Measurements from ENCODE around the gene AXIN1. TPM values are rescaled to one million over a fixed set of nuclear protein-coding genes. Genes with fewer than 3 reads are reported as not detected.

AXIN1 gene
- total RNA-seq, 1 experiment from 2014 or later = 53.3 TPM

GRCh38 chr16:351804-352520 lies 561 bp downstream of the AXIN1 start:
- no peaks in the 10 kb centered on the region for H3K9me3 ChIP-seq (ENCODE audit: control insufficient read depth, insufficient read depth, low read depth, low read length)
- peak overlapping the region; percentile 83 for H3K27ac ChIP-seq (ENCODE audit: low read length)
- intact Hi-C loops (cut with micrococcal nuclease; ENCODE audit: unreplicated experiment) (no loop called here), in situ Hi-C loops (cut with HindIII; ENCODE audit: low pct_unique_long_range_greater_than_20kb, low sequenced_read_pairs) (no loop called here)
- DNase-seq (ENCODE audit: low read depth, low spot score) (no peak), ATAC-seq (peak; percentile 69)
- peaks cover 8% of the 10 kb centered on the region for H3K4me1 ChIP-seq (ENCODE audit: control insufficient read depth, insufficient read depth, low read length)
- TF ChIP-seq SIN3A (IDR thresholded peaks at IDR 0.05; ENCODE audit: borderline replicate concordance, insufficient read depth, low read depth, low read length) (no peak), CTCF (IDR thresholded peaks at IDR 0.05) (no peak), POLR2AphosphoS5 (IDR thresholded peaks at IDR 0.05; ENCODE audit: low read depth, low read length) (no peak), REST (IDR thresholded peaks at IDR 0.05; ENCODE audit: insufficient read depth in 1 of 2, low read depth in 2 of 2, low read length in 1 of 2) (no peak), TCF7L2 (IDR thresholded peaks at IDR 0.05; ENCODE audit: low read depth, low read length) (no peak)
- no peaks in the 10 kb centered on the region for H3K27me3 ChIP-seq (ENCODE audit: control insufficient read depth, insufficient read depth, low read length)
- peaks cover under 1% of the 10 kb centered on the region; the same call in 1 of the 2 replicates for H3K36me3 ChIP-seq (ENCODE audit: control insufficient read depth, insufficient read depth, low read length)
- CTCF ChIA-PET = interaction anchor here (0.6 to 1.0 kb wide), 4 partner anchors 36 to 255 kb away, joined by 4 to 5 read pairs (median 4); no protein-coding TSS in a partner anchor
- peak overlapping the region; percentile 71 to 82 for H3K4me3 ChIP-seq (ENCODE audit: low read depth in 2 of 2, low read length in 2 of 2)
- no TSS peak for BruUV-seq (replicated peaks)
- POLR2A ChIA-PET = interaction anchor here (0.6 to 0.7 kb wide), 2 partner anchors 96 to 124 kb away, joined by 9 to 19 read pairs; no protein-coding TSS in a partner anchor

- TF ChIP-seq CTCF (IDR thresholded peaks at IDR 0.05) (no peak), POLR2AphosphoS5 (IDR thresholded peaks at IDR 0.05; ENCODE audit: low read depth, low read length) (no peak), TCF7L2 (IDR thresholded peaks at IDR 0.05; ENCODE audit: low read depth, low read length) (no peak), SIN3A (IDR thresholded peaks at IDR 0.05; ENCODE audit: borderline replicate concordance, insufficient read depth, low read depth, low read length) (no peak), REST (IDR thresholded peaks at IDR 0.05; ENCODE audit: insufficient read depth in 1 of 2, low read depth in 2 of 2, low read length in 1 of 2) (no peak)
- no peak overlapping the region for H3K4me3 ChIP-seq (ENCODE audit: low read depth in 2 of 2, low read length in 2 of 2)
- POLR2A ChIA-PET = no interaction called here
- CTCF ChIA-PET = no interaction called here
- intact Hi-C loops (cut with micrococcal nuclease; ENCODE audit: unreplicated experiment) = no loop called here
- ATAC-seq (no peak), DNase-seq (ENCODE audit: low read depth, low spot score) (no peak)
- no peaks in the 10 kb centered on the region for H3K27me3 ChIP-seq (ENCODE audit: control insufficient read depth, insufficient read depth, low read length)
- in situ Hi-C loops (cut with HindIII; ENCODE audit: low pct_unique_long_range_greater_than_20kb, low sequenced_read_pairs) = no loop called here
- peaks cover 5% of the 10 kb centered on the region; the same call in 1 of the 2 replicates for H3K36me3 ChIP-seq (ENCODE audit: control insufficient read depth, insufficient read depth, low read length)
- BruUV-seq (replicated peaks) = TSS peak; percentile 80
- H3K4me1 ChIP-seq (ENCODE audit: control insufficient read depth, insufficient read depth, low read length) = peaks cover 8% of the 10 kb centered on the region
- H3K27ac ChIP-seq (ENCODE audit: low read length) = no peak overlapping the region
- H3K9me3 ChIP-seq (ENCODE audit: control insufficient read depth, insufficient read depth, low read depth, low read length) = no peaks in the 10 kb centered on the region
Measured at GRCh38 chr16:350203-350602, 2.3 kb downstream of the AXIN1 start.
